B cell (primary cell): ENCODE measurements around the gene PTPRN2. TPM values are rescaled to one million over a fixed set of nuclear protein-coding genes. Genes with fewer than 3 reads are reported as not detected.

Experiments used
- ATAC-seq: fragments of 200-7000 bp; cut with Tn5 transposase; one replicate; pipeline ENCODE4 v1.10.0; 2021; ENCODE audit warnings: low read depth, mild to moderate bottlenecking, moderate number of reproducible peaks, moderate library complexity
- CTCF ChIA-PET: fragments of 350-600 bp; sonication (Branson Sonifier 250); formaldehyde crosslinking; loops from one replicate; lab custom pipeline; 2021; ENCODE audit warnings: antibody characterized with exemption, inconsistent platforms; lab: Charles Lee
- POLR2A ChIA-PET: fragments of 350-600 bp; sonication (Branson Sonifier 250); formaldehyde crosslinking; loops from one replicate; lab custom pipeline; 2021; ENCODE audit warnings: antibody characterized with exemption; lab: Charles Lee
- DNase-seq: peaks from one replicate; pipeline ENCODE4 v3.0.0; 2013
- H2AFZ ChIP-seq: 2 replicates; pipeline ENCODE4 v1.6.1; 2012; ENCODE audit warnings: mild to moderate bottlenecking, low read depth, low read length; ENCODE audit not compliant: insufficient read depth, poor library complexity, severe bottlenecking
- H3K27ac ChIP-seq, 2 donors: 1 replicate in 1 of 2; 2 replicates in 1 of 2; pipeline ENCODE4 v1.5.1; 2012 to 2013; ENCODE audit warnings: low read length in 2 of 2, mild to moderate bottlenecking in 2 of 2, moderate library complexity in 1 of 2
- H3K27me3 ChIP-seq, 4 experiments: fragments of 200-600 bp in 1 of 4; sonication (generic) in 1 of 4; replicated peaks in 1 of 4; 1 replicate in 2 of 4; 2 replicates in 2 of 4; pipeline versions ENCODE4 v1.6.1 to v1.7.0; 2013 to 2016; ENCODE audit warnings: low read length in 3 of 4, mild to moderate bottlenecking in 2 of 4, mixed read lengths in 1 of 4, moderate library complexity in 1 of 4; ENCODE audit not compliant: insufficient read depth in 4 of 4, control insufficient read depth in 3 of 4; ENCODE audit errors: control extremely low read depth in 1 of 4
- H3K36me3 ChIP-seq, 2 experiments: replicated peaks in 1 of 2; 1 replicate in 1 of 2; 2 replicates in 1 of 2; pipeline versions ENCODE4 v1.6.1 to v1.7.1; 2013; ENCODE audit warnings: low read length in 1 of 2; ENCODE audit not compliant: insufficient read depth in 2 of 2, control insufficient read depth in 1 of 2; ENCODE audit errors: control extremely low read depth in 1 of 2, extremely low read depth in 1 of 2
- H3K4me1 ChIP-seq, 2 donors: fragments of 200-600 bp in 1 of 2; sonication (generic) in 1 of 2; 1 replicate in 1 of 2; 2 replicates in 1 of 2; pipeline versions ENCODE4 v1.5.1 to v1.6.1; 2013 to 2017; ENCODE audit warnings: low read length in 2 of 2; ENCODE audit not compliant: control insufficient read depth in 2 of 2, insufficient read depth in 2 of 2
- H3K4me2 ChIP-seq: replicated peaks from 2 replicates; pipeline ENCODE3; 2012; ENCODE audit warnings: mild to moderate bottlenecking, low read depth, low read length; ENCODE audit not compliant: poor library complexity, severe bottlenecking
- H3K4me3 ChIP-seq, 5 experiments: fragments of 200-600 bp in 1 of 5; sonication (generic) in 1 of 5; 1 replicate in 3 of 5; 2 replicates in 2 of 5; pipeline versions ENCODE4 v1.5.1 to v1.7.0; 2011 to 2016; ENCODE audit warnings: low read length in 4 of 5, mild to moderate bottlenecking in 4 of 5, low read depth in 2 of 5, control low read depth in 1 of 5, moderate library complexity in 1 of 5; ENCODE audit not compliant: insufficient read depth in 1 of 5; ENCODE audit errors: control extremely low read depth in 1 of 5, extremely low read depth in 1 of 5
- H3K79me2 ChIP-seq: fragments of 200-600 bp; sonication (generic); one replicate; pipeline ENCODE4 v1.6.0; 2016; ENCODE audit warnings: low read length; ENCODE audit not compliant: control insufficient read depth, insufficient read depth
- H3K9ac ChIP-seq: fragments of 200-600 bp; sonication (generic); 2 replicates; pipeline ENCODE4 v1.6.1; 2017; ENCODE audit warnings: mild to moderate bottlenecking, low read length, moderate library complexity
- H3K9me3 ChIP-seq, 3 donors: one replicate each; pipeline versions ENCODE4 v1.6.1 to v1.7.1; 2013; ENCODE audit warnings: low read length in 2 of 3; ENCODE audit not compliant: control insufficient read depth in 2 of 3, insufficient read depth in 1 of 3; ENCODE audit errors: control extremely low read depth in 1 of 3
- H4K20me1 ChIP-seq: 2 replicates; pipeline ENCODE4 v1.6.0; 2012; ENCODE audit warnings: mild to moderate bottlenecking, low read length; ENCODE audit not compliant: insufficient read depth, control insufficient read depth, poor library complexity, severe bottlenecking
- H3K27ac Mint-ChIP-seq: one replicate; pipeline ENCODE4 v1.8.0; 2021; ENCODE audit warnings: mixed read lengths
- H3K27me3 Mint-ChIP-seq: one replicate; pipeline ENCODE4 v1.8.0; 2021; ENCODE audit warnings: mixed read lengths
- H3K4me1 Mint-ChIP-seq: one replicate; pipeline ENCODE4 v1.8.0; 2021; ENCODE audit warnings: mixed read lengths
- H3K4me3 Mint-ChIP-seq: one replicate; pipeline ENCODE4 v1.8.0; 2021; ENCODE audit warnings: mixed read lengths
- H3K9me3 Mint-ChIP-seq: one replicate; pipeline ENCODE4 v1.8.0; 2022; ENCODE audit warnings: mixed read lengths; ENCODE audit not compliant: insufficient read depth
- EZH2 ChIP-seq: IDR thresholded peaks from 2 replicates; pipeline ENCODE4 v1.6.1; 2012; ENCODE audit warnings: borderline replicate concordance, low read depth, mild to moderate bottlenecking, moderate library complexity, low read length; ENCODE audit not compliant: insufficient read depth, poor library complexity, severe bottlenecking
- WGBS: methylation state at CpG from one replicate; pipeline ENCODE4 v1.1.5; 2013; ENCODE audit warnings: missing lambda C conversion rate; ENCODE audit not compliant: insufficient coverage; 5-methylcytosine and 5-hydroxymethylcytosine counted together
- intact Hi-C: fragments of 100-400 bp; cut with micrococcal nuclease; formaldehyde crosslinking; loops from one replicate; pipeline ENCODE4 v1.10.0; 2022
- polyA plus RNA-seq: library from polyadenylated mRNA; depleted of rRNA; stranded (reverse); fragments of >200 nt; gene quantifications from 2 replicates; pipeline ENCODE4 v1.2.3, GENCODE V29; 2012
- total RNA-seq, 2 donors: library from RNA; stranded (reverse); fragments of 120-200 nt in 1 of 2; gene quantifications; 1 replicate in 1 of 2; 2 replicates in 1 of 2; pipeline versions ENCODE4 v1.2.3 to v1.2.4, GENCODE V29; 2013 to 2022
- TF ChIP-seq, protein P1 (sequence below): fragments of 200-600 bp; IDR thresholded peaks from one replicate; pipeline ENCODE4 v1.8.0; 2022; ENCODE audit warnings: antibody characterized with exemption, mild to moderate bottlenecking

PTPRN2 gene
- total and polyA plus RNA-seq, 2 donors (not counting 1 experiment from before 2014, with no cell fraction given), result 2.0 to 5.0 TPM

DNA sequence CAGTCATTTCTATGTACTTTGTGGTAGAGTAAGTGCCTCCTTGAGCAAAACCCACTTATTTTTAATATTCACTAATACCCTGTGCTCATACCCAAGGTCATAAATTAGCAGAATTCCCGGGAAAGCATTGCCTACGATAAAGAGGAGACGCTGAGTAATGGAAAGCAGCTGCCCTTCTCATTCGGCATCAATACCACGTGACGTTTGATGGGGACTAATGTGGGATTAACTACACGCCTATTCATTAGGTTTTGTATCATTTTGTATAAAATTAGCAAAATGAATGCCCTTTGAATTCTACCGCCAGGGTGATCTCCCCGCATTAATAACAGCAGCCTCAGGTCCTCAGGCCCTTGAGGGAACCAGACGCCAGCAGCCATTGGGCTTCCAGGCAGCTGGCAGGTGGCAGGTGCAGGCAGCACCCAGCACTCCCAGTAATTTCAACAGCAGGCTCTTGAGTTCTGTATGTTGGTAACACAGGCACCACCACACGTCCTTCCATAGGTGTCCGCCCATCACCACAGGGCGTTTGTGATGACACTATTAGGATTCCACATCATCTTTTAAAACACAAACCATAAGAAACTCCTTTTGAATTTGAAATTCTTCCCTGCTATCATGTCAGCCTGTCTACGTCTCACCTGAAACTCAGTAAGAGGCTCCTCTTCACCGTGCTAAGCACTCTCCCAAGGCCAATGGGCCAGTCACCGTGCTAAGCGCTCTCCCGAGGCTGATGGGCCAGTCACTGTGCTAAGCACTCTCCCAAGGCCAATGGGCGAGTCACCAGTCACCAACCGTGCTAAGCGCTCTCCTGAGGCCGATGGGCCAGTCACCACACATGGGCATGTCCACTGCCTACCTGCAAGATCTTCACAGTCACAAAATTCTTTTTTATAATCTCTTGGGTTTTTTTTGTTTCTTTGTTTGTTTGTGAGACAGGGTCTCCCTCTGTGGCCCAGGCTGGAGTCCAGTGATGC is 509.4 kb downstream of the PTPRN2 start:
- Histone ChIP-seq H3K27me3 (no peaks in the 10 kb centered on the region), H3K9ac (no peak overlapping the region), H3K79me2 (no peaks in the 10 kb centered on the region), H4K20me1 (no peaks in the 10 kb centered on the region), H3K4me1 (no peaks in the 10 kb centered on the region), H3K9me3 (peaks cover 0 to 39% (median 0%) of the 10 kb centered on the region in 3 donors), H3K36me3 (no peaks in the 10 kb centered on the region), H2AFZ (no peak overlapping the region), H3K27ac (no peak overlapping the region), H3K4me2 (no peak overlapping the region), H3K4me3 (no peak overlapping the region)
- intact Hi-C loops, result no loop called here
- no peak overlapping the region for H3K27ac Mint-ChIP-seq
- ATAC-seq, result no peak
- no peaks in the 10 kb centered on the region for H3K27me3 Mint-ChIP-seq
- 89% methylated on average over 19 of the region's 22 CpGs for WGBS
- DNase-seq, result no peak
- H3K9me3 Mint-ChIP-seq, result no peaks in the 10 kb centered on the region
- POLR2A ChIA-PET, result no interaction called here
- H3K4me1 Mint-ChIP-seq, result no peaks in the 10 kb centered on the region
- TF ChIP-seq, protein P1, sequence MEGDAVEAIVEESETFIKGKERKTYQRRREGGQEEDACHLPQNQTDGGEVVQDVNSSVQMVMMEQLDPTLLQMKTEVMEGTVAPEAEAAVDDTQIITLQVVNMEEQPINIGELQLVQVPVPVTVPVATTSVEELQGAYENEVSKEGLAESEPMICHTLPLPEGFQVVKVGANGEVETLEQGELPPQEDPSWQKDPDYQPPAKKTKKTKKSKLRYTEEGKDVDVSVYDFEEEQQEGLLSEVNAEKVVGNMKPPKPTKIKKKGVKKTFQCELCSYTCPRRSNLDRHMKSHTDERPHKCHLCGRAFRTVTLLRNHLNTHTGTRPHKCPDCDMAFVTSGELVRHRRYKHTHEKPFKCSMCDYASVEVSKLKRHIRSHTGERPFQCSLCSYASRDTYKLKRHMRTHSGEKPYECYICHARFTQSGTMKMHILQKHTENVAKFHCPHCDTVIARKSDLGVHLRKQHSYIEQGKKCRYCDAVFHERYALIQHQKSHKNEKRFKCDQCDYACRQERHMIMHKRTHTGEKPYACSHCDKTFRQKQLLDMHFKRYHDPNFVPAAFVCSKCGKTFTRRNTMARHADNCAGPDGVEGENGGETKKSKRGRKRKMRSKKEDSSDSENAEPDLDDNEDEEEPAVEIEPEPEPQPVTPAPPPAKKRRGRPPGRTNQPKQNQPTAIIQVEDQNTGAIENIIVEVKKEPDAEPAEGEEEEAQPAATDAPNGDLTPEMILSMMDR, result no peak
- no peak for TF ChIP-seq EZH2
- CTCF ChIA-PET, result no interaction called here
- no peak overlapping the region for H3K4me3 Mint-ChIP-seq

DNA sequence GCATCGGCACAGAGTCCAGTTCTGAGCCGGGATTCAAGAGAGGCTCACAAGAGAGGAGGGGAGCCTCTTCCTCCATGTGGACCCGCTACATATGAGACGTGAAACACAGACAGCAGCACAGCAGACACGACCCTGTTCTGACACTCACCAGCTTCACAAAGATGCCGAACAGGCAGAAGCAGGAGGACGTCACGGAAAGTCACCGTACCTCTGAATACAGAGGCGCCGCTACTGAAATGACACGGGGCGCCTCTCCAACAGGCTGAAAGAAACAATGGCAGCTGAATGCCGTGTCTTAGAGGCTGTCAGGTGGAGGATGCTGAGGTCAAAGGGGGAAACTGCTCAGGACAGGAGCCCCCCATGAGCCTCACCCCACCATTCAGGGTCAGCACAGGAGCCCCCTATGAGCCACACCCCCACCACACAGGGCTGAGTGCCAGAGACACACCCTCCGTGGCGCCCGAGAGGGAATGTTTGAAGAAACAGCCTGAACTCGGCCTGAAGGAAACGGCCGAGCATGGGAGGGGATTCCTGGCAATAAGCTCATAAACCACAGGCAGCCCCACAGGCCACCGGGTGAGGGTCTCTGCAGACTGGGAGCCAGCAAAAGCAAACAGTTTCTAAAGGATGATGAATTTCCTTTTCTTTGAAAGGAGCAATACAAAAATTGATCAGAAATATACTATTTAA is 510.3 kb downstream of the PTPRN2 start:
- no peak overlapping the region for H3K4me2 ChIP-seq
- 74% methylated on average over 17 of the region's 21 CpGs for WGBS
- H3K4me1 ChIP-seq, result no peaks in the 10 kb centered on the region
- H3K27ac Mint-ChIP-seq, result no peak overlapping the region
- intact Hi-C loops, result no loop called here
- H3K27me3 ChIP-seq, result no peaks in the 10 kb centered on the region
- no peak overlapping the region for H2AFZ ChIP-seq
- ChIA-PET POLR2A (no interaction called here), CTCF (no interaction called here)
- no peaks in the 10 kb centered on the region for H3K27me3 Mint-ChIP-seq
- H3K4me1 Mint-ChIP-seq, result no peaks in the 10 kb centered on the region
- peaks cover 0 to 42% (median 0%) of the 10 kb centered on the region in 3 donors for H3K9me3 ChIP-seq
- H3K4me3 ChIP-seq, result no peak overlapping the region
- no peak overlapping the region for H3K4me3 Mint-ChIP-seq
- no peaks in the 10 kb centered on the region for H4K20me1 ChIP-seq
- H3K9ac ChIP-seq, result no peak overlapping the region
- DNase-seq, result no peak
- no peaks in the 10 kb centered on the region for H3K9me3 Mint-ChIP-seq
- TF ChIP-seq EZH2, result no peak
- H3K79me2 ChIP-seq, result no peaks in the 10 kb centered on the region
- H3K27ac ChIP-seq, result no peak overlapping the region
- no peaks in the 10 kb centered on the region for H3K36me3 ChIP-seq
- ATAC-seq, result no peak
